SK-N-SH (cell line): ENCODE data around the gene CRYBB3. TPM values are rescaled to one million over a fixed set of nuclear protein-coding genes. Genes with fewer than 3 reads are reported as not detected.

Experiments used
- CTCF ChIA-PET: fragments of 300-600, 350-600 bp; formaldehyde crosslinking; extraction: SDS; loops from one replicate; lab custom pipeline; 2021; lab: Yijun Ruan, JAX
- POLR2A ChIA-PET: fragments of 350-600 bp; sonication (Branson Sonifier 250); formaldehyde crosslinking; extraction: SDS; loops from one replicate; lab custom pipeline; 2020; ENCODE audit warnings: antibody characterized with exemption, inconsistent platforms; lab: Yijun Ruan, JAX
- DNase-seq: peaks from one replicate; pipeline ENCODE4 v3.0.0; 2012
- H2AFZ ChIP-seq: fragments of 200-600 bp; sonication (generic); 2 replicates; pipeline ENCODE4 v1.8.1; 2016; ENCODE audit warnings: antibody characterized with exemption, mild to moderate bottlenecking, low read depth
- H3F3A ChIP-seq: fragments of 200-600 bp; sonication (generic); replicated peaks from 2 replicates; pipeline ENCODE3; 2016; ENCODE audit warnings: antibody characterized with exemption, mild to moderate bottlenecking; ENCODE audit not compliant: insufficient read depth
- H3K27ac ChIP-seq, 2 experiments: fragments of 200-500 bp in 1 of 2; fragments of 200-600 bp in 1 of 2; sonication (Bioruptor generic) in 1 of 2; sonication (generic), shearing (Covaris generic) in 1 of 2; 2 replicates each; pipeline versions ENCODE4 v1.5.1 to v1.6.1; 2014 to 2016; ENCODE audit warnings: low read depth in 2 of 2, inconsistent platforms in 1 of 2, low read length in 1 of 2, mild to moderate bottlenecking in 1 of 2, mixed read lengths in 1 of 2
- H3K27me3 ChIP-seq: fragments of 200-600 bp; sonication (generic), shearing (Covaris generic); 2 replicates; pipeline ENCODE4 v1.6.1; 2016; ENCODE audit warnings: mixed run types; ENCODE audit not compliant: insufficient read depth
- H3K36me3 ChIP-seq, 2 experiments: fragments of 200-500 bp in 1 of 2; fragments of 200-600 bp in 1 of 2; sonication (Bioruptor generic) in 1 of 2; sonication (generic) in 1 of 2; replicated peaks in 1 of 2; 2 replicates each; pipeline versions ENCODE3 to v1.5.1; 2014 to 2016; ENCODE audit warnings: low read length in 1 of 2, mild to moderate bottlenecking in 1 of 2; ENCODE audit not compliant: insufficient read depth in 2 of 2, control insufficient read depth in 1 of 2
- H3K4me1 ChIP-seq, 2 experiments: fragments of 200-500 bp in 1 of 2; fragments of 200-600 bp in 1 of 2; sonication (Bioruptor generic) in 1 of 2; sonication (generic), shearing (Covaris generic) in 1 of 2; 2 replicates each; pipeline versions ENCODE4 v1.5.1 to v1.6.1; 2014 to 2016; ENCODE audit warnings: low read depth in 1 of 2, low read length in 1 of 2, mixed run types in 1 of 2; ENCODE audit not compliant: insufficient read depth in 2 of 2, control insufficient read depth in 1 of 2
- H3K4me2 ChIP-seq: fragments of 200-600 bp; sonication (generic), shearing (Covaris generic); 2 replicates; pipeline ENCODE4 v1.6.1; 2017; ENCODE audit warnings: mixed run types
- H3K4me3 ChIP-seq, 2 experiments: fragments of 200-500 bp in 1 of 2; fragments of 200-600 bp in 1 of 2; sonication (Bioruptor generic) in 1 of 2; sonication (generic), shearing (Covaris generic) in 1 of 2; 2 replicates each; pipeline versions ENCODE4 v1.5.1 to v1.8.1; 2014 to 2016; ENCODE audit warnings: low read depth in 2 of 2, inconsistent platforms in 1 of 2, low read length in 1 of 2, mild to moderate bottlenecking in 1 of 2, mixed read lengths in 1 of 2, moderate library complexity in 1 of 2
- H3K79me2 ChIP-seq: fragments of 200-600 bp; sonication (generic); 2 replicates; pipeline ENCODE4 v1.8.1; 2017; ENCODE audit warnings: mild to moderate bottlenecking; ENCODE audit not compliant: insufficient read depth
- H3K9ac ChIP-seq: fragments of 200-600 bp; sonication (generic); 2 replicates; pipeline ENCODE4 v1.6.1; 2017; ENCODE audit warnings: mixed run types
- H3K9me2 ChIP-seq: fragments of 200-600 bp; sonication (generic); 2 replicates; pipeline ENCODE4 v1.6.1; 2017; ENCODE audit warnings: mixed run types
- H3K9me3 ChIP-seq: fragments of 200-600 bp; sonication (generic); 2 replicates; pipeline ENCODE4 v1.6.1; 2017; ENCODE audit warnings: mixed run types, mild to moderate bottlenecking, moderate library complexity
- H4K20me1 ChIP-seq: fragments of 200-600 bp; sonication (generic); 2 replicates; pipeline ENCODE4 v1.6.1; 2017; ENCODE audit warnings: mild to moderate bottlenecking, mixed run types; ENCODE audit not compliant: insufficient read depth
- CTCF ChIP-seq: fragments of 200-600 bp; sonication (generic); IDR thresholded peaks from 2 replicates; pipeline ENCODE4 v1.6.1; 2017; ENCODE audit warnings: antibody characterized with exemption, mild to moderate bottlenecking, moderate library complexity
- ELF1 ChIP-seq: IDR thresholded peaks from 2 replicates; pipeline ENCODE4 v1.4.0; 2012
- EP300 ChIP-seq, 2 experiments: IDR thresholded peaks; 2 replicates each; pipeline versions ENCODE4 v1.4.0 to v1.6.1; 2012; ENCODE audit warnings: borderline replicate concordance in 1 of 2, low read depth in 1 of 2, low read length in 1 of 2
- FOXJ3 ChIP-seq: sonication (generic); formaldehyde crosslinking; IDR thresholded peaks from 2 replicates; pipeline ENCODE4 v1.5.1; 2020; ENCODE audit warnings: mild to moderate bottlenecking, missing genetic modification reagents
- MXI1 ChIP-seq: IDR thresholded peaks from 2 replicates; pipeline ENCODE4 v1.6.1; 2012; ENCODE audit warnings: mild to moderate bottlenecking, low read depth, low read length, improper control_type of control experiment
- NFIC ChIP-seq: IDR thresholded peaks from 2 replicates; pipeline ENCODE4 v1.4.0; 2012; ENCODE audit warnings: borderline replicate concordance
- PBX3 ChIP-seq: IDR thresholded peaks from 2 replicates; pipeline ENCODE4; 2012
- POLR2AphosphoS5 ChIP-seq: IDR thresholded peaks from 2 replicates; pipeline ENCODE4 v1.6.1; 2012; ENCODE audit warnings: low read depth, low read length
- RFX5 ChIP-seq: IDR thresholded peaks from 2 replicates; pipeline ENCODE4 v1.6.1; 2012; ENCODE audit warnings: mild to moderate bottlenecking, improper control_type of control experiment, low read length
- RXRA ChIP-seq: IDR thresholded peaks from 2 replicates; pipeline ENCODE4 v1.4.0; 2012; ENCODE audit warnings: low read depth, mild to moderate bottlenecking, borderline replicate concordance
- SIN3A ChIP-seq: IDR thresholded peaks from 2 replicates; pipeline ENCODE4 v1.6.1; 2012; ENCODE audit warnings: low read depth, mild to moderate bottlenecking, low read length, moderate library complexity, borderline replicate concordance
- USF1 ChIP-seq: IDR thresholded peaks from 2 replicates; pipeline ENCODE4 v1.4.0; 2012; ENCODE audit warnings: low read depth, borderline replicate concordance
- USF2 ChIP-seq: fragments of 150-350 bp; IDR thresholded peaks from 2 replicates; pipeline ENCODE4 v1.6.1; 2017; ENCODE audit warnings: antibody characterized with exemption, low read length, low read depth, borderline replicate concordance
- YY1 ChIP-seq: IDR thresholded peaks from 2 replicates; pipeline ENCODE4 v1.4.0; 2012; ENCODE audit warnings: low read depth, mild to moderate bottlenecking
- WGBS: methylation state at CpG from one replicate; pipeline ENCODE4 v1.1.6; 2017; ENCODE audit warnings: low lambda C conversion rate; 5-methylcytosine and 5-hydroxymethylcytosine counted together
- polyA plus RNA-seq, 3 experiments: library from polyadenylated mRNA; depleted of rRNA; stranded (reverse); fragments of >200 nt; gene quantifications; 2 replicates each; pipeline ENCODE4 v1.2.3, GENCODE V29; 2012

The CRYBB3 gene
- polyA plus RNA-seq, 1 of the 3 experiments (the other 2 are of a cell fraction): 0.35 TPM

GRCh38 chr22:25170426-25170980 lies 29.2 kb upstream of the CRYBB3 start:
- no peak for TF ChIP-seq CTCF
- no peak for TF ChIP-seq POLR2AphosphoS5
- TF ChIP-seq USF2: no peak
- no peak for TF ChIP-seq PBX3
- TF ChIP-seq NFIC: no peak
- no peak for TF ChIP-seq FOXJ3 (CRISPR knock-in tag)
- TF ChIP-seq SIN3A: no peak
- no peak for TF ChIP-seq RXRA
- no peak for TF ChIP-seq USF1
- TF ChIP-seq RFX5: no peak
- TF ChIP-seq EP300 (IDR thresholded peaks at IDR 0.05; ENCODE audit: borderline replicate concordance in 1 of 2, low read depth in 1 of 2, low read length in 1 of 2): no peak
- TF ChIP-seq ELF1: no peak
- no peak for TF ChIP-seq MXI1
- TF ChIP-seq YY1: no peak
- Histone ChIP-seq H3K27me3 (no peaks in the 10 kb centered on the region), H3K4me2 (no peak overlapping the region), H3K36me3 (peaks cover 10 to 18% of the 10 kb centered on the region in 2 experiments), H3K4me3 (no peak overlapping the region), H3F3A (no peaks in the 10 kb centered on the region), H2AFZ (no peak overlapping the region), H3K27ac (no peak overlapping the region), H3K9ac (no peak overlapping the region), H3K79me2 (no peaks in the 10 kb centered on the region), H3K9me3 (no peaks in the 10 kb centered on the region), H3K4me1 (no peaks in the 10 kb centered on the region; a peak in 1 of 4 replicates), H4K20me1 (no peaks in the 10 kb centered on the region), H3K9me2 (no peaks in the 10 kb centered on the region)
- 98% methylated on average over 13 of the region's 16 CpGs for WGBS
- no peak for DNase-seq
- CTCF ChIA-PET: interaction anchor here (1.4 to 1.9 kb wide), 2 partner anchors 9 to 32 kb away, joined by 3 to 6 read pairs; no protein-coding TSS in a partner anchor
- POLR2A ChIA-PET: no interaction called here
